Activated CD8-positive, alpha-beta memory T cell treated with anti-CD3 and anti-CD28 coated beads, Interleukin-2, amount 10 ng/mL, durations not matched to agents 7 days and 5 days (primary cell): ENCODE results near the gene WDR53. TPM values are rescaled to one million over a fixed set of nuclear protein-coding genes. Genes with fewer than 3 reads are reported as not detected.
"Not testable (repeated sequence)": the region's sequence is repeated elsewhere in the genome, so short reads cannot be mapped to it uniquely, and the experiment has no call there.

Experiments used
- ATAC-seq: fragments of 150-1000 bp; cut with Tn5 transposase; one replicate; pipeline ENCODE4 v1.10.0; 2021; ENCODE audit warnings: moderate library complexity
- CTCF ChIA-PET: fragments of 350-600 bp; sonication (Branson Sonifier 250); formaldehyde crosslinking; loops from one replicate; lab custom pipeline; 2021; ENCODE audit warnings: antibody characterized with exemption; lab: Charles Lee
- DNase-seq: peaks from one replicate; pipeline ENCODE4 v3.0.0-alpha.2; 2020
- H3K27ac Mint-ChIP-seq: one replicate; pipeline ENCODE4 v1.8.0; 2021; ENCODE audit warnings: mild to moderate bottlenecking, mixed read lengths
- H3K27me3 Mint-ChIP-seq: one replicate; pipeline ENCODE4 v1.8.0; 2021; ENCODE audit warnings: mixed read lengths
- H3K36me3 Mint-ChIP-seq: one replicate; pipeline ENCODE4 v1.8.0; 2021; ENCODE audit warnings: mild to moderate bottlenecking, mixed read lengths
- H3K4me1 Mint-ChIP-seq: one replicate; pipeline ENCODE4 v1.8.0; 2021; ENCODE audit warnings: mixed read lengths
- H3K4me3 Mint-ChIP-seq: one replicate; pipeline ENCODE4 v1.8.0; 2021; ENCODE audit warnings: mild to moderate bottlenecking, moderate library complexity, mixed read lengths
- H3K9me3 Mint-ChIP-seq: one replicate; pipeline ENCODE4 v1.8.0; 2022; ENCODE audit warnings: low read depth, mixed read lengths
- total RNA-seq, 2 experiments: library from RNA; stranded (reverse); gene quantifications; one replicate each; pipeline ENCODE4 v1.2.3, GENCODE V29; 2021

The WDR53 gene
- total RNA-seq, 2 experiments from 2014 or later, result 22.2 to 23.1 TPM

DNA sequence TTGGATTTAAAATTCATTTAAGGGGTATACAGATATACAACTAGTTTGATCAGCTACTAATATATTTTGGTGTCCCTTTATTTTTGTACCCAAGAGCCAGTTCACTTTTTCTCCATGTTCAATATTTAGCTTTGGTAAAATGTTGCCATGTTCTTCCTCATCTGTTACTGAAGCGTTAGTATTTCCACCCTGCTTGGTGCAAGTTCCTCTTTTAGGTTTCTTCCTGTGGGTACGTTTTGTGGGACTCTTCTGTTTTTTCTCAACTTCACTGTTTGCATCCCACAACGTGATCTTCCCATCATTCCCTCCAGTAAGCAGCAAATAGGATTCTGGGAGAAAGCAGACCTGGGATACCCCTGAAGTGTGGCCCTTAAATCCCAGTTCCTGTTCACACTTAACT is 14.1 kb downstream of the WDR53 start:
- CTCF ChIA-PET, result interaction anchor here (0.8 to 2.1 kb wide), 2 partner anchors 17 to 25 kb away, joined by 3 to 7 read pairs; no protein-coding TSS in a partner anchor
- H3K4me1 Mint-ChIP-seq, result peaks cover 2% of the 10 kb centered on the region
- H3K9me3 Mint-ChIP-seq, result peaks cover 12% of the 10 kb centered on the region
- ATAC-seq (no peak), DNase-seq (no peak)
- peaks cover 24% of the 10 kb centered on the region for H3K36me3 Mint-ChIP-seq
- no peak overlapping the region for H3K27ac Mint-ChIP-seq
- H3K27me3 Mint-ChIP-seq, result no peaks in the 10 kb centered on the region
- H3K4me3 Mint-ChIP-seq, result no peak overlapping the region

DNA sequence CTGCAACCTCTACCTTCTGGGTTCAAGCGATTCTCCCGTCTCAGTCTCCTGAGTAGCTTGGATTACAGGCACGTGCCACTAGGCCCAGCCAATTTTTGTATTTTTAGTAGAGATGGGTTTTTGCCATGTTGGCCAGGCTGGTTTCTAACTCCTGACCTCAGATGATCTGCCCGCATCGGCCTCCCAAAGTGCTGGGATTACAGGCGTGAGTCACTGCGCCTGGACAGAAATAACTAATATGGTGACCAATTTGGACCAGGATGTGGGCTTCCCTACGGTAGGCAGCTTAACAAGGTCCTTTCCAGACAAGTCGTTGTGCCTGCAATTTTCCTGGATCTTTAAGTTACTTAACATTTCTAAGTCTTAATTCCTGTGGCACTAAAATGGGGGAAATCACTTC is 14.8 kb downstream of the WDR53 start:
- Mint-ChIP-seq H3K4me3 (no peak overlapping the region), H3K27ac (no peak overlapping the region), H3K4me1 (peaks cover 1% of the 10 kb centered on the region), H3K27me3 (no peaks in the 10 kb centered on the region), H3K9me3 (peaks cover 12% of the 10 kb centered on the region), H3K36me3 (peaks cover 23% of the 10 kb centered on the region)
- ATAC-seq (no peak), DNase-seq (no peak)
- CTCF ChIA-PET, result no interaction called here

DNA sequence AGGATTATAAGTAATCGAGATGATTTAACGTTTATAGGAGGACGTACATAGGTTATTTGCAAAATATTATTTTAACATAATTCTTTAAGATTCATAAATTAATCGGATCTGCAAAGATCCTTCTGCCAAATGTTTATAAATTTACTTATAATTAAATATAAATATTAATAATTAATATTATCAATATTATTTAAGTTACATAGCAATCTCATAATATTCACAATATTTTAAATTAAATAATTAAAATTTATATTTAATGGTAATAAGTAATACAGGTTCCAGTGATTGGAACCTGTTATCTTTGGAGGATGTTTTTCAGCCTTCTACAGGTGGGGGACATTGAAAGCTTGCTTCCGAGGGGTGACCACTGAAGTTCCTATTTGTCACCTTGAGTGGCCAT is 16.1 kb downstream of the WDR53 start:
- H3K9me3 Mint-ChIP-seq, result peaks cover 18% of the 10 kb centered on the region
- H3K27me3 Mint-ChIP-seq, result peaks cover 6% of the 10 kb centered on the region
- peaks cover 1% of the 10 kb centered on the region for H3K4me1 Mint-ChIP-seq
- H3K27ac Mint-ChIP-seq, result no peak overlapping the region
- ATAC-seq, result no peak
- peaks cover 28% of the 10 kb centered on the region for H3K36me3 Mint-ChIP-seq
- CTCF ChIA-PET, result no interaction called here
- no peak for DNase-seq
- no peak overlapping the region for H3K4me3 Mint-ChIP-seq

DNA sequence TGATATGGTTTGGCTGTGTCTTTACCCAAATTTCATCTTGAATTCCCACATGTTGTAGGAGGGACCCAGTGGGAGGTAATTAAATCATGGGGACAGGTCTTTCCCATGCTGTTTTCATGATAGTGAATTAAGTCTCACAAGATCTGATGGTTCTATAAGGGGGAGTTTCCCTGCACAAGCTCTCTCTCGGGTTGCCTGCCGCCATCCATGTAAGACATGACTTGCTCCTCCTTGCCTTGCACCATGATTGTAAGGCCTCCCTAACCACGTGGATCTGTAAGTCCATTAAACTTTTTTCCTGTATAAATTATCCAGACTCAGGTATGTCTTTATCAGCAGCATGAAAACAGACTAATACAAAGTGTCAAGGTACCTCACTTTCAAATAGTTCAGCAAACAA is 18.2 kb downstream of the WDR53 start:
- H3K4me3 Mint-ChIP-seq, H3K4me1 Mint-ChIP-seq, DNase-seq, H3K27ac Mint-ChIP-seq, ATAC-seq: not testable (repeated sequence)
- Mint-ChIP-seq H3K9me3 (peaks cover 18% of the 10 kb centered on the region), H3K27me3 (peaks cover 13% of the 10 kb centered on the region), H3K36me3 (peaks cover 27% of the 10 kb centered on the region)
- CTCF ChIA-PET, result interaction anchor here (1.5 kb wide), 1 partner anchor 17 kb away, joined by 4 read pairs; no protein-coding TSS in a partner anchor

DNA sequence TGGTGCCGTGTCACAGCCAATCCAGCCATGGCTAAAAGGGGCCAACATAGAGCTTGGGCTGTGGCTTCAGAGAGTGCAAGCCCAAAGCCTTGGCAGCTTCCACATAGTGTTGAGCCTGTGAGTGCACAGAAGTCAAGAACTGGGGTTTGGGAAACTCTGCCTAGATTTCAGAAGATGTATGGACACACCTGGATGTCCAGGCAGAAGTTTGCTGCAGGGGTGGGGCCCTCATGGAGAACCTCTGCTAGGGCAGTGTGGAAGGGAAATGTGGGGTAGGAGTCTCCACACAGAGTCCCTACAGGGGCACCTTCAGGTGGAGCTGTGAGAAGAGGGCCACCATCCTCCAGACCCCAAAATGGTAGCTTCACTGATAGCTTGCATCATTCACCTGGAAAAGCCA is 19.0 kb downstream of the WDR53 start:
- not testable (repeated sequence) for H3K4me3 Mint-ChIP-seq, H3K4me1 Mint-ChIP-seq, DNase-seq, ATAC-seq, H3K27ac Mint-ChIP-seq
- Mint-ChIP-seq H3K27me3 (peaks cover 19% of the 10 kb centered on the region), H3K36me3 (peaks cover 25% of the 10 kb centered on the region), H3K9me3 (peaks cover 18% of the 10 kb centered on the region)
- CTCF ChIA-PET, result interaction anchor here (1.0 kb wide), 1 partner anchor 15 kb away, joined by 3 read pairs; no protein-coding TSS in a partner anchor

DNA sequence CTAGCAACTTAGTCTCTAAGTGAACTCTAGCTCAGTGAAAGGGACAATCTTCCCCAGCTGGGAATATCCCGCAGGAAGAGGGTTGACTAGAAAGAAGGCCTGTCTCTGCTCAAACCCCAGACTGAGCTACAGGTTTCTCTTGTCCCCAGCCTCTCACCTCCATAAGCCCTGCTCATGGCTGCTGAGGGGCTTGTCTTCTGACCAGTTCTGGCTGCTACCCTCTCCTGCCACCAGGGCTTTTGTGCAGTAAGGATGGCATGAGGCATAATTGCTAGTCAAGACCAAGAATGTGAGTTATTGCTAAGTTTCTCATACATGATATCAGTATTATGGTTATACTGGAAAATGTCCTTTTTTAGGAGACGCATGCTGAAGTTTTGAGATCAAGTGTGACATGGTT is 21.3 kb downstream of the WDR53 start:
- Mint-ChIP-seq H3K9me3 (peaks cover 18% of the 10 kb centered on the region), H3K27me3 (peaks cover 22% of the 10 kb centered on the region), H3K27ac (no peak overlapping the region), H3K36me3 (peaks cover 21% of the 10 kb centered on the region), H3K4me1 (no peaks in the 10 kb centered on the region), H3K4me3 (no peak overlapping the region)
- no peak for DNase-seq
- no peak for ATAC-seq
- CTCF ChIA-PET, result no interaction called here

DNA sequence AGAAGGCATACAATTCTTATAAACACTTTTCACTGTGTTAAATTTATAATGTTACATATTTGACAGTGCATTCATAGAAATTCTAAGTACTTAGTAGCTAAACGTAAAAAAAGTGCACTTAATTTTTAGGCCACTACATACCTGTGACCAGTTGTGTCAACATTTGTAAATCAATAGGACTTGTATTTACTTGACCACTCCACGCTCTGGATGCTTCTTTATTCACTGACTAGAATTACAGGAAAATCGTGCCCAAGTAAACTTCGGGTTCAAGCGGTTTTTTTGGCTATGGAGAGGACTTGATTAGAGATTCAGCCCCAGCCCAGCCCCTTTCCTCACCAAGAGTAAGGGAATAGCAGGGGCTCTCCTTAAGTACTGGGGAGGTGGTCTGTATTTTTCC is 21.8 kb downstream of the WDR53 start:
- Mint-ChIP-seq H3K4me1 (no peaks in the 10 kb centered on the region), H3K4me3 (no peak overlapping the region), H3K27ac (no peak overlapping the region), H3K27me3 (peaks cover 22% of the 10 kb centered on the region), H3K36me3 (peaks cover 19% of the 10 kb centered on the region), H3K9me3 (peaks cover 16% of the 10 kb centered on the region)
- DNase-seq (no peak), ATAC-seq (no peak)
- CTCF ChIA-PET, result no interaction called here

DNA sequence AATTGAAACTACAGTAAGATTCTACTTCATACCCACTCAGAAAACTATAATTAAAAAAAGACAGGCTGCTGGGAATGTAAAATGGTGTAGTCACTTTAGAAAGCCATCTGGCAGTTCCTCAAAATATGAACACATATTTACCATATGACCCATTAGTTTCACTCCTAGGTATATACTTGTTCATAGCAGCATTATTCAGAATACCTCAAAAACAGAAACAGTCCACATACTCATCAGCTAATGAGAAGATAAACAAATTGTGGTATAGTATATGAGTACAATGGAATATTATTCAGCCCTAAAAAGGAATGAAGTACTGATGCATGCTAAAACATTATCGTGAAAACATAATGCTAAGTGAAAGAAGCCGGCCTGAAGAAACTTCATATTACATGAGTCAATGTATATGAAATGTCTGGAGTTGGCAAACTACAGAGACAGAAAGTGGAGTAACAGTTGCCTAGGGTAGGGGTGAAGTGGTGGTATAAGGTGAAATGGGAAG is 23.8 kb downstream of the WDR53 start:
- H3K36me3 Mint-ChIP-seq, result peaks cover 10% of the 10 kb centered on the region
- H3K27ac Mint-ChIP-seq, result no peak overlapping the region
- ATAC-seq (no peak), DNase-seq (no peak)
- H3K4me1 Mint-ChIP-seq, result no peaks in the 10 kb centered on the region
- peaks cover 6% of the 10 kb centered on the region for H3K9me3 Mint-ChIP-seq
- H3K27me3 Mint-ChIP-seq, result peaks cover 22% of the 10 kb centered on the region
- H3K4me3 Mint-ChIP-seq, result no peak overlapping the region
- CTCF ChIA-PET, result no interaction called here

DNA sequence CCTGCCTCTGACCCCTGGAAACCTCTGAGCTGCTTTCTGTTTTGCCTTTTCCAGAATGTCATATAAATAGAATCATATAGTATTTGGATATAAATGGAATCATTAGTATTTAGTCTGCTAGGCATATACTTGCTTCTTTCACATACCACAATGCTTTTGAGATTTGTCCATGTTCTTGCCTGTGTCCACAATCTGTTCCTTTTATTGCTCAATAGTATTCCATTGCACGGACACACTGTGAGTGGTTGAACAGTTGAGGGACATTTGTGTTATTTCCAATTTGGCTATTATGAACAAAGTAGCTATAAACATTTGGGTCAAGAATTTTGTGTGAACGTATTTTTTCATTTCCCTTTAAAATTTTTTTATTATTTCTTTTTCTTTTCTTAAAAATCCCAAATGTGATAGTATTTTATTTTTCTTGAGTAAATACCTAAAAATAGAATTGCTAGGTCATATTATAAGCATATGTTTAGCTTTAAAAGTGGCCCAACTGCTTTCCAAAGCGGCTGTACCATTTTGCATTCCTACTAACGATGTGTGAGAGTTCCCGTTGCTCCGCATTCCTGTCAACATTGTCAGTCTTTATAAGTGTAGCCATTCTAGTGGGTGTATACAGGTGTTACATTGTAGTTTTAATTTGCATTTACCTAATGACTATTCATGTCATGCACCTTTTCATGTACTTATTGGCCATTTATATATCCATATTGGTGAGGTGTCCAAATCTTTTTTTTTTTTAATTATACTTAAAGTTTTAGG is 26.5 kb downstream of the WDR53 start:
- CTCF ChIA-PET, result interaction anchor here (0.7 to 1.3 kb wide), 3 partner anchors 13 to 143 kb away, joined by 3 to 7 read pairs (median 3); partner anchors contain the start of genes FBXO45 and WDR53
- no peaks in the 10 kb centered on the region for H3K9me3 Mint-ChIP-seq
- H3K4me3 Mint-ChIP-seq, result no peak overlapping the region

DNA sequence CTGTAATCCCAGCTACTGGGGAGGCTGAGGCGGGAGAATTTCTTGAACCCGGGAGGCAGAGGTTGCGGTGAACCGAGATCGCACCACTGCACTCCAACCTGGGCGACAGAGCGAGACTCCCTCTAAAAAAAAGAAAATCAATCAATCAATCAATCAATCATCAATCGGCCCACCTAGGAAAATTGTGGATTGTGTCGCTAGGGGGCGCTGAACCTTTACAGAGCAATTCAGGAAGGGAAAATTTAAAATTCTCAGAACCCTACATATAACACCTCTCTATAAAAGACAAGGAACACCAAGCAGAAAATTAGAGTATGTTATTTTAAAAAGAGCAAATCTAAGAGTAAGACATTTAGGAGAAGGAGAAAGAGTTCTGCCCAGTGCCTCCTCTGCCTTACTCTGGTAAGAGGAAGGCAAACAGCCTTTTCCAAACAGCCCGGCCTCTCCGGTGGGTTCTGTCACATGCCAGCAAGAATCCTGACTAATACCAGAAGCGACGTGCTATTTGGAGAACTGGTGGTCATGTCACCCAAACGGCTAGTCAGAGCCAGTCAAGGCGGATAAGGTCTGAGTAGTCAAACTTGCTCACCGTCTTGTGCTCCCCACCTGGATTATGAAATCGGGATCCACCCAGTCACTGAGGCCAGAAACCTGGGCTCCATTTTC is 30.9 kb downstream of the WDR53 start:
- peak; percentile 33 for ATAC-seq
- no peaks in the 10 kb centered on the region for H3K9me3 Mint-ChIP-seq
- DNase-seq, result peak; percentile 71
- H3K4me3 Mint-ChIP-seq, result no peak overlapping the region
- CTCF ChIA-PET, result interaction anchor here (0.9 to 2.3 kb wide), 8 partner anchors 9 to 432 kb away, joined by 3 to 18 read pairs (median 4); no protein-coding TSS in a partner anchor
- no peak overlapping the region for H3K27ac Mint-ChIP-seq
- peaks cover 13% of the 10 kb centered on the region for H3K27me3 Mint-ChIP-seq
- H3K4me1 Mint-ChIP-seq, result peaks cover 9% of the 10 kb centered on the region
- H3K36me3 Mint-ChIP-seq, result no peaks in the 10 kb centered on the region

More for the DNA sequence above, 26.5 kb downstream of the WDR53 start:
- ATAC-seq (no peak), DNase-seq (no peak)
- peaks cover 9% of the 10 kb centered on the region for H3K4me1 Mint-ChIP-seq
- H3K27ac Mint-ChIP-seq, result no peak overlapping the region
- peaks cover 17% of the 10 kb centered on the region for H3K27me3 Mint-ChIP-seq
- no peaks in the 10 kb centered on the region for H3K36me3 Mint-ChIP-seq

DNA sequence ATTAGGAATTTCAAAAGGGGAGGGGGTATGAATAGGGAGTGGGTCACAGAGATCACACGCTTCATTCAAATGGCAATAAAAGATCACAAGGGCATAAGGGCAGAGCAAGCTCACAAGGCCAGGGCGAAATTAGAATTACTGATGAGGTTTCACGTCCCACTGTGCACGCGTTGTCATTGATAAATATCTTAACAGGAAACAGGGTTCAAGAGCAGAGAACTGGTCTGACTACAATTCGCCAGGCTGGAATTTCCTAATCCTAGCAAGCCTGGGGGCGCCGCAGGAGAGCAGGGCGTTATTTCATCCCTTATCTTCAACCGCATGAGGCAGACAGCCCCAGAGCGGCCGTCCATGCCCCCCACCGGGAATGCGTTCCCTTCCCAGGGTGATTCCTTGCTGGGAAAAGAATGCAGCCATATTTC is 35.1 kb downstream of the WDR53 start:
- no peak overlapping the region for H3K27ac Mint-ChIP-seq
- DNase-seq (no peak), ATAC-seq (no peak)
- peaks cover 5% of the 10 kb centered on the region for H3K36me3 Mint-ChIP-seq
- CTCF ChIA-PET, result no interaction called here
- peaks cover 18% of the 10 kb centered on the region for H3K4me1 Mint-ChIP-seq
- H3K9me3 Mint-ChIP-seq, result no peaks in the 10 kb centered on the region
- H3K4me3 Mint-ChIP-seq, result no peak overlapping the region
- H3K27me3 Mint-ChIP-seq, result peaks cover 21% of the 10 kb centered on the region

DNA sequence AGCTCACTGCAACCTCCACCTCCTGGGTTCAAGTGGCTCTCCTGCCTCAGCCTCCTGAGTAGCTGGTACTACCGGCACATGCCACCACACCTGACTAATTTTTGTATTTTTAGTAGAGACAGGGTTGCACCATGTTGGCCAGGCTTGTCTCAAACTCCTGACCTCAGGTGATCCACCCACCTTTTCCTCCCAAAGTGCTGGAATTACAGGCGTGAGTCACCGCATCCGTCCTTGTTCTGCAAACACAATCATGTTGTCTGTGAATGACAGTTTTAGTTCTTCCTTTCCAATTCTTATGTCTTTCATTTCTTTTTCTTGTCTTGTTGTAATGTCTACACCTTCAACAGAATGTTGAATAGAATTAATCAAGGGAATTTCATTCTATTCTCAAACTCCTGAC is 36.9 kb downstream of the WDR53 start:
- H3K4me1 Mint-ChIP-seq, result peaks cover 17% of the 10 kb centered on the region
- peaks cover 19% of the 10 kb centered on the region for H3K27me3 Mint-ChIP-seq
- no peak overlapping the region for H3K4me3 Mint-ChIP-seq
- H3K9me3 Mint-ChIP-seq, result no peaks in the 10 kb centered on the region
- CTCF ChIA-PET, result no interaction called here
- H3K27ac Mint-ChIP-seq, result no peak overlapping the region
- DNase-seq, result no peak
- peaks cover 5% of the 10 kb centered on the region for H3K36me3 Mint-ChIP-seq
- no peak for ATAC-seq

DNA sequence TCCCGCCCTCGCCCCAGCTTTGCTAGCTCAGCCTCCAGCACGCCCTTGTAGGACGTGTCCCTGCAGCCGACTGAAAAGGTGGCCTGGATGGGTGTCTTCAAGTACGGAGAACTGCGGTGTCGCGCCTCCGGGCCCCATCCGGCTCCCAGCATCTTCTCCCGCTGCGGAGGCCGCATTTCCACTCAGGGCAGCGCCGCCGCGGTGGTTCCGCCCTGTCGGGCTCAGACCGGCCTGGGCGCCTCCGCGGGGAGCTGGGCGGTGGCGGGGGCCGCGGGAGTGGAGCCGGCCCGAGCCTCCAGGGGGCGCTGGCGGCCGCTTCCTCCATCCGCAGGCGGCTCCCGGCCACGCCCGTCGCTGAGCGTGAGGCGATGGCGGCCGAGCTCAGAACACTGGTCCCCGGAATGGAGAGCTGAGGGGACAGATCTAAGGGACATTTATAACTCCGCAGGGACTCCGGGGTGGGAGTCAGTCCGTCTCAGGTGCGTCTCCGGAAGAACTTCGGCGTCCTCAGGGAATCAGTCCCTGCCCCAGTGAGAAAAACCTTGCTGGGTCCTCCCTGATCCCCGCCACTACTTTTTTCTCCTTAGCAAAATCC is 39.6 kb downstream of the WDR53 start:
- CTCF ChIA-PET, result interaction anchor here (0.6 to 2.5 kb wide), 46 partner anchors 8 to 660 kb away, joined by 3 to 23 read pairs (median 4); partner anchors contain the start of genes FBXO45, NCBP2, RNF168 and SENP5
- H3K9me3 Mint-ChIP-seq, result no peaks in the 10 kb centered on the region
- H3K4me1 Mint-ChIP-seq, result peaks cover 17% of the 10 kb centered on the region
- ATAC-seq (peak; percentile 98), DNase-seq (peak; percentile 85)
- peak overlapping the region; percentile 65 for H3K4me3 Mint-ChIP-seq
- peaks cover 7% of the 10 kb centered on the region for H3K36me3 Mint-ChIP-seq
- H3K27me3 Mint-ChIP-seq, result peaks cover 16% of the 10 kb centered on the region
- peak overlapping the region; percentile 54 for H3K27ac Mint-ChIP-seq
